A673 (cell line): Measurements from ENCODE around the gene FAM168A. TPM values are rescaled to one million over a fixed set of nuclear protein-coding genes. Genes with fewer than 3 reads are reported as not detected.

Experiments
- BruUV-seq: library from RNA; stranded (reverse); fragments of 400-500 nt; replicated peaks from 2 replicates; lab custom pipeline; 2021; lab: Mats Ljungman, UMichigan
- CTCF ChIA-PET: fragments of 300-600 bp; sonication (Branson Sonifier 250); formaldehyde crosslinking; loops from one replicate; lab custom pipeline; 2022; ENCODE audit warnings: antibody characterized with exemption; lab: Charles Lee
- POLR2A ChIA-PET: fragments of 300-600 bp; sonication (Branson Sonifier 250); formaldehyde crosslinking; loops from one replicate; lab custom pipeline; 2022; ENCODE audit warnings: antibody characterized with exemption; ENCODE audit not compliant: low non-redundant PET; lab: Charles Lee
- DNase-seq: peaks from one replicate; pipeline ENCODE4 v3.0.0-alpha.2; 2015; ENCODE audit warnings: low spot score
- H3K27ac ChIP-seq: fragments of 200-600 bp; sonication (generic); 2 replicates; pipeline ENCODE4 v1.5.1; 2016; ENCODE audit warnings: mixed run types, low read depth, mild to moderate bottlenecking, mixed read lengths, antibody characterized with exemption, low read length; ENCODE audit not compliant: poor library complexity, severe bottlenecking
- H3K27me3 ChIP-seq: fragments of 200-600 bp; sonication (generic); replicated peaks from 2 replicates; pipeline ENCODE4 v1.6.1; 2017; ENCODE audit warnings: mixed run types, low read depth, mild to moderate bottlenecking, mixed read lengths, antibody characterized with exemption, low read length; ENCODE audit not compliant: insufficient read depth, poor library complexity
- H3K36me3 ChIP-seq: fragments of 200-600 bp; sonication (generic); 2 replicates; pipeline ENCODE4 v1.6.1; 2016; ENCODE audit warnings: mixed run types, mild to moderate bottlenecking, mixed read lengths, antibody characterized with exemption, low read length; ENCODE audit not compliant: insufficient read depth, poor library complexity, severe bottlenecking
- H3K4me1 ChIP-seq: fragments of 200-600 bp; sonication (generic); 2 replicates; pipeline ENCODE4 v1.6.1; 2017; ENCODE audit warnings: mixed run types, mild to moderate bottlenecking, mixed read lengths, antibody characterized with exemption, low read length; ENCODE audit not compliant: insufficient read depth, poor library complexity, severe bottlenecking
- H3K4me3 ChIP-seq: fragments of 200-600 bp; sonication (generic); 2 replicates; pipeline ENCODE4 v1.5.1; 2016; ENCODE audit warnings: low read depth, mixed run types, mild to moderate bottlenecking, mixed read lengths, low read length; ENCODE audit not compliant: poor library complexity, severe bottlenecking
- H3K9me3 ChIP-seq: fragments of 200-600 bp; sonication (generic); 2 replicates; pipeline ENCODE4 v1.6.1; 2016; ENCODE audit warnings: mixed run types, low read depth, mild to moderate bottlenecking, mixed read lengths, antibody characterized with exemption, low read length; ENCODE audit not compliant: poor library complexity, severe bottlenecking
- EZH2 ChIP-seq: fragments of 200-600 bp; sonication (generic); IDR thresholded peaks from 2 replicates; pipeline ENCODE4 v1.6.1; 2017; ENCODE audit warnings: borderline replicate concordance, low read depth, mild to moderate bottlenecking, mixed read lengths, antibody characterized with exemption, low read length; ENCODE audit not compliant: poor library complexity, severe bottlenecking
- intact Hi-C: fragments of 100-400 bp; cut with micrococcal nuclease; formaldehyde crosslinking; loops from one replicate; pipeline ENCODE4 v1.10.0; 2022; ENCODE audit not compliant: unreplicated experiment
- total RNA-seq: library from RNA; stranded (reverse); gene quantifications from 2 replicates; pipeline ENCODE4 v1.2.3, GENCODE V29; 2021
- TF ChIP-seq, protein P1 (sequence below): fragments of 300-800, 200-600 bp; sonication (generic); conservative IDR thresholded peaks from 2 replicates; pipeline ENCODE4 v1.5.1; 2017; ENCODE audit warnings: low read depth, mild to moderate bottlenecking, antibody characterized with exemption, low read length, moderate library complexity, mixed read lengths

FAM168A gene
- total RNA-seq, 1 experiment from 2014 or later: 46.1 TPM

GRCh38 chr11:73402834-73403185, 195.1 kb downstream of the FAM168A start:
- H3K9me3 ChIP-seq: no peaks in the 10 kb centered on the region
- no peaks in the 10 kb centered on the region for H3K36me3 ChIP-seq
- H3K27me3 ChIP-seq: no peaks in the 10 kb centered on the region
- intact Hi-C loops: loop anchor here (5.0 kb wide), 1 partner anchor 529 kb away; no protein-coding TSS in a partner anchor
- POLR2A ChIA-PET: no interaction called here
- no peak overlapping the region for H3K4me3 ChIP-seq
- CTCF ChIA-PET: interaction anchor here (0.6 to 1.2 kb wide), 5 partner anchors 10 to 258 kb away, joined by 3 read pairs; no protein-coding TSS in a partner anchor
- TF ChIP-seq, protein P1, sequence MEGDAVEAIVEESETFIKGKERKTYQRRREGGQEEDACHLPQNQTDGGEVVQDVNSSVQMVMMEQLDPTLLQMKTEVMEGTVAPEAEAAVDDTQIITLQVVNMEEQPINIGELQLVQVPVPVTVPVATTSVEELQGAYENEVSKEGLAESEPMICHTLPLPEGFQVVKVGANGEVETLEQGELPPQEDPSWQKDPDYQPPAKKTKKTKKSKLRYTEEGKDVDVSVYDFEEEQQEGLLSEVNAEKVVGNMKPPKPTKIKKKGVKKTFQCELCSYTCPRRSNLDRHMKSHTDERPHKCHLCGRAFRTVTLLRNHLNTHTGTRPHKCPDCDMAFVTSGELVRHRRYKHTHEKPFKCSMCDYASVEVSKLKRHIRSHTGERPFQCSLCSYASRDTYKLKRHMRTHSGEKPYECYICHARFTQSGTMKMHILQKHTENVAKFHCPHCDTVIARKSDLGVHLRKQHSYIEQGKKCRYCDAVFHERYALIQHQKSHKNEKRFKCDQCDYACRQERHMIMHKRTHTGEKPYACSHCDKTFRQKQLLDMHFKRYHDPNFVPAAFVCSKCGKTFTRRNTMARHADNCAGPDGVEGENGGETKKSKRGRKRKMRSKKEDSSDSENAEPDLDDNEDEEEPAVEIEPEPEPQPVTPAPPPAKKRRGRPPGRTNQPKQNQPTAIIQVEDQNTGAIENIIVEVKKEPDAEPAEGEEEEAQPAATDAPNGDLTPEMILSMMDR: peak; percentile 26; the same call in 1 of the 2 replicates
- TF ChIP-seq EZH2: no peak
- no peak overlapping the region for H3K27ac ChIP-seq
- H3K4me1 ChIP-seq: no peaks in the 10 kb centered on the region
- BruUV-seq: no TSS peak
- peak; percentile 60 for DNase-seq

- no peaks in the 10 kb centered on the region for H3K36me3 ChIP-seq
- no peak overlapping the region for H3K27ac ChIP-seq
- no peaks in the 10 kb centered on the region for H3K27me3 ChIP-seq
- ChIA-PET CTCF (interaction anchor here (0.6 to 1.2 kb wide), 6 partner anchors 9 to 562 kb away, joined by 3 read pairs; no protein-coding TSS in a partner anchor), POLR2A (no interaction called here)
- intact Hi-C loops: loop anchor here (5.0 kb wide), 1 partner anchor 530 kb away; no protein-coding TSS in a partner anchor
- TF ChIP-seq, protein P1: no peak
- no peak for TF ChIP-seq EZH2
- no peaks in the 10 kb centered on the region for H3K4me1 ChIP-seq
- H3K4me3 ChIP-seq: no peak overlapping the region
- DNase-seq: no peak
- H3K9me3 ChIP-seq: no peaks in the 10 kb centered on the region
- no TSS peak for BruUV-seq
These were observed 195.7 kb downstream of the FAM168A start for GRCh38 chr11:73401924-73402833.

- TF ChIP-seq, protein P1: no peak
- TF ChIP-seq EZH2: no peak
- Histone ChIP-seq H3K36me3 (peaks cover 4% of the 10 kb centered on the region), H3K4me1 (no peaks in the 10 kb centered on the region), H3K27me3 (no peaks in the 10 kb centered on the region), H3K27ac (no peak overlapping the region), H3K9me3 (no peaks in the 10 kb centered on the region), H3K4me3 (no peak overlapping the region)
- ChIA-PET CTCF (interaction anchor here (0.6 kb wide), 1 partner anchor 563 kb away, joined by 3 read pairs; no protein-coding TSS in a partner anchor), POLR2A (no interaction called here)
- no peak for DNase-seq
- no TSS peak for BruUV-seq
- intact Hi-C loops: loop anchor here (5.0 kb wide), 1 partner anchor 531 kb away; no protein-coding TSS in a partner anchor
These were observed 196.5 kb downstream of the FAM168A start for GRCh38 chr11:73401217-73401923.
